GM18951 (cell line): Measurements from ENCODE around the gene RAB4A.
"Not testable (repeated sequence)": the region's sequence is repeated elsewhere in the genome, so short reads cannot be mapped to it uniquely, and the experiment has no call there.

ENCODE experiments used
- POLR2A ChIP-seq: IDR thresholded peaks from 4 replicates; pipeline ENCODE4 v1.6.1; 2011; ENCODE audit warnings: mild to moderate bottlenecking; ENCODE audit not compliant: insufficient read length, insufficient read depth; ENCODE audit errors: extremely low read depth
- in situ Hi-C: fragments of 300-500 bp; cut with MboI; formaldehyde crosslinking; loops from one replicate; pipeline ENCODE4 v1.12.0; 2022; ENCODE audit warnings: low sequenced_read_pairs, mixed read lengths, inconsistent platforms; ENCODE audit not compliant: unreplicated experiment

The RAB4A gene

GRCh38 chr1:229283183-229283611, 12.3 kb downstream of the RAB4A start:
- in situ Hi-C loops: no loop called here
- no peak for TF ChIP-seq POLR2A

- in situ Hi-C loops: no loop called here
- TF ChIP-seq POLR2A: no peak
Measured at GRCh38 chr1:229284887-229285286, 14.0 kb downstream of the RAB4A start.

GRCh38 chr1:229285440-229285839, 14.5 kb downstream of the RAB4A start:
- no peak for TF ChIP-seq POLR2A
- in situ Hi-C loops: no loop called here

- in situ Hi-C loops: no loop called here
- no peak for TF ChIP-seq POLR2A
Measured at GRCh38 chr1:229286099-229286766, 15.3 kb downstream of the RAB4A start.

GRCh38 chr1:229287267-229287666, 16.4 kb downstream of the RAB4A start:
- TF ChIP-seq POLR2A: no peak
- in situ Hi-C loops: no loop called here

- in situ Hi-C loops: no loop called here
Measured at GRCh38 chr1:229288516-229288915, 17.6 kb downstream of the RAB4A start.

GRCh38 chr1:229291686-229292085, 20.8 kb downstream of the RAB4A start:
- in situ Hi-C loops: not testable (repeated sequence)

More at GRCh38 chr1:229288516-229288915, 17.6 kb downstream of the RAB4A start:
- TF ChIP-seq POLR2A: no peak

DNA sequence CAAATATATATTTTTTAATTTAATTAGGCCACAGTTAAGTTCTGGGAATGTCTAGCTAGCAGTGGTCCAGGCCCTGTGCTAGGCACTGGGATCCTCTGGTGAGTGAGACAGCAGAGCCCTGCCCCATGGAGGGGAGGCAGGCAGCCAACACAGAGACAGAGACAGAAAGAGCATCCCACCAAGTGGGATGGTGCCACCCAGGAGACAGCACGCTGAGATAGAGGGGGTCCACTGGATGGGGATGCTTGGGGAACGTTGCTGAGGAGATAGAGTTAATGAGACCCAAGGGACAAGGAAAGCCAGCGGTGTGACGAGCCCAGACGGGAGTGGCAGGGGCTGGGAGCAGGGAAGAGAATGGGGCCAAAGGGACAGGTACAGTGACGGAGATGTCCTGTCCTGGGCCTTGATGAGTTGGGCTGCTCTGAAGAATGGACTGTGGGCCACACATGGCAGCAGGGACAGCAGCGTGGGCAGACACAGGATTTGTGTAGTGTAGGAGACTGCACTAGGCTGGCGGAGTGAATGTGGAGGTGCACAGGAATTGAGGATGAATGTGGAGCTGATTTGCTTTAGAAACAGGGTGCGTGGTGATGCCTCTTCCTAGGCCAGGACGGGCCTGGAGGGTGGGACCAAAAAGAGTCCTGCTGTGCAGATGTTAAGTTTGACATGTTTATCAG, 22.8 kb downstream of the RAB4A start:
- TF ChIP-seq POLR2A: no peak
- in situ Hi-C loops: no loop called here

- in situ Hi-C loops: no loop called here
- no peak for TF ChIP-seq POLR2A
Measured at GRCh38 chr1:229295745-229296144, 24.8 kb downstream of the RAB4A start.

DNA sequence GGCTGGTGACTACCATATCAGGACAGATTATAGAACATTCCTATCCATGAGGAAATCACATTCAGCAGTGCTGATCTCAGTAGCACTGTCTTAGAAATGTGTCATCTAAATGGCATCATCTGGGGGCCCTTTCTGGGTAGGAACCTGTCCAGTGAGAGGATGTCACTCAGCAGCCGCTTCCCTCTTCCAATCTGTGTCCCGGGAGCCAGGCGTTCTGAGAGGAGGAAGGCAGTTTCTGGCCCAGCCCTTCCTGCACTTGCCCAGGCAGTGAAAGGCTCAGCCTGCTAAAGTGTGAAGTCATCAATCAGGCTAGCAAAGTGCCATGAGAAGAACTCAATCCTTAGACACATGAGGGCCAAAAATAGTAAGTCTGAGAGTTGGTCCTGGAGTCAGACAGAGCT, 25.6 kb downstream of the RAB4A start:
- in situ Hi-C loops: no loop called here

DNA sequence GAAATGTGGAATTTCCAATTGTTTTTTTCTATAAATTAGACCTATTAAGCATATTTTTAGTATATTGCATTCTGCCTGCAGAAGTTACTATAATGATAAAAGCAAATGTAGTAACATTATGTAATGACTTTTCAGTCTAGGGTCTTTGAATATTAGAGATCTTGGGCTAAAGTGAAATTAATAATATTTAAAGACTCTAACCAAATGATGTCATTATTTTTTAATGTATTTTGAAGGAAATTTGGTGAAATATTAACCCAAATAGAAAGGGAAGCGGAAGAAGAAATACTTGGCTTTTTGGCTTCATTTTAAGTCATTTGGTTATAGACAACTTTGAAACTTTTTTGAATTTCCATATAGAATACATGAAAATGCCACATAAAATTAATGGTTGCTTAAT, 26.8 kb downstream of the RAB4A start:
- TF ChIP-seq POLR2A: no peak
- in situ Hi-C loops: no loop called here

More for the DNA sequence above, 25.6 kb downstream of the RAB4A start:
- TF ChIP-seq POLR2A: no peak

GRCh38 chr1:229298420-229298819, 27.5 kb downstream of the RAB4A start:
- no peak for TF ChIP-seq POLR2A
- in situ Hi-C loops: no loop called here

DNA sequence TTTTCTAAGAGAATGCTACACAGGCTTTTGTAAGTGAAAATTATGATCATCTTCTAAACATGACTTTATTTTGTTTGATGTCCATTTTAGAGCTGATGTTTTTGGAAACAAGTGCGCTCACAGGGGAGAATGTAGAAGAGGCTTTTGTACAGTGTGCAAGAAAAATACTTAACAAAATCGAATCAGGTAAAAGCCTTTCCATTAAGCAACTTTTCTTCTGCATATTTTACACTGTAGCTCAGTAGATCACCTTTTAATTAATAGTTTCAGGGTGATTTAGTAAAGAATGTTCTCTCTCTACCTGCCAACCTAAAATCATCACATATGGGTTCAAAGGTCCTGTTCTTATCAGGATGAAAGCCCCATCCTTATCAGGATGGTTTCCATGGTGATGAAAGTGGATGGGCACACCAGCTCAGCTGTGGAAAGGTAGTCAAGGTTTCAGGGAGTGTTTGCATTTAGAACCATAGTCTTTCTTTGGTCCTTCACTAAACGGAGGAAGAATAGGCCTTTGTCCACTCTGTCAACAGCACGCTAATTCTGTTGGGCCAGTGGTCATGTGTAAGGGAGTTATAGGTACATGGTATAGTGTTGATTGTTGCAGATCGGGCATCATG, 28.1 kb downstream of the RAB4A start:
- in situ Hi-C loops: no loop called here

More for the DNA sequence above, 28.1 kb downstream of the RAB4A start:
- TF ChIP-seq POLR2A: no peak
